Activated T-cell treated with anti-CD3 and anti-CD28 coated beads for 4 hours (primary cell): ENCODE results near the gene CNOT8.
A peak's percentile ranks its signal among the peaks of the same experiment; 100 is the strongest.
"Not testable (repeated sequence)": the region's sequence is repeated elsewhere in the genome, so short reads cannot be mapped to it uniquely, and the experiment has no call there.

Experiments
- DNase-seq: peaks from one replicate; pipeline ENCODE4 v3.0.0-alpha.2; 2020

Gene CNOT8

GRCh38 chr5:154858297-154858971 lies at the start of gene CNOT8:
Gene CNOT8 (plus strand): TSS chr5:154858627. CDS start chr5:154863279, 4,652 bp downstream.
- DNase-seq: peak; percentile 96

DNA sequence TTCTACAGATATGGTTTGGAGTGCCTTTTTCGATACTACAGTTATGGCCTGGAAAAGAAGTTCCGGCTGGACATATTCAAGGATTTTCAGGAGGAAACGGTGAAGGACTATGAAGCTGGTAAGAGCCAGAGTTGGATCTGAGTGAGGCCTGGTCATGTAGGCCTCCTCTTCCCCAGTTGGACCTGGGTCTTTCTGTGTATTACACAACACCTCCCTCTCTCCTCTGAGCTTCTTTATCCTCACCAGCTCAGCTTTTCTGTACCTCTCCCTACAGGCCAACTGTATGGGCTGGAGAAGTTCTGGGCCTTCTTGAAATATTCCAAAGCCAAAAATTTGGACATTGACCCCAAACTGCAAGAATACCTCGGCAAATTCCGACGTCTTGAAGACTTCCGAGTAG lies 47.2 kb upstream of the CNOT8 start:
- no peak for DNase-seq

DNA sequence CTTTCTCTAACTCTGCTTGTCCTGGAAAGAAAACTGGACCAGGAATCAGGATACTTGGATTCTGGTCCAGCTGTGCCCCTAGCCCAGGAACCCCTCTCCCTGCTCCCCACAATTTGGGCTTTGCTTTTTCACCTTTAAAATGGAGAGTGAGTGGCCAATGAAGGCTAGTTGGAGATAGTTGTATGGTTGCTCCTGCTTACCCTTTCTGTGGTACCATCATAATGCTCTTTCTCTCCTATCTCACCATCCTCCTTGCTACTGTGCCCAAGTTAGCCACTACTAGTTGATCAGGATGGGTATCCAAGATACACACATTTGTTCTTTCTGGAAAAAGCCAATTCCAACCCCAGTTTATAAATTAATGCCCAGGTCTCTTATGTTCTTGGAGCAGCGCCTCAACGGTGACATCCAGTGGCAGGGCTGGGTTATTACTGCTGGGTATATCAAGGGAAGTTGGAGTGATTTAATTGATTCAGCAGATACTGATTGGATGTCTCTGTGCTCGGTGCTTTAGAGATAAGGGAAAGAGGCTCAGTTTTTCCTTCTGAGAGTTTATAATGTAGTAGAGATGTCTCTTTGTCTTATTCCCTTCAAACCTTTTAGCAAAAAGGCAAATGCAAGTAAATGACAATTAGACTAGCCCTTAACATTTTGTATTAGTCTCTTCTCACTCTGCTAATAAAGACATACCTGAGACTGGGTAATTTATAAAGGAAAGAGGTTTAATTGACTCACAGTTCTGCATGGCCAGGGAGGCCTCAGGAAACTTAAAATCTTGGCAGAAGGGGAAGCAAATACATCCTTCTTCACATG lies 46.6 kb upstream of the CNOT8 start:
- DNase-seq: peak; percentile 42

DNA sequence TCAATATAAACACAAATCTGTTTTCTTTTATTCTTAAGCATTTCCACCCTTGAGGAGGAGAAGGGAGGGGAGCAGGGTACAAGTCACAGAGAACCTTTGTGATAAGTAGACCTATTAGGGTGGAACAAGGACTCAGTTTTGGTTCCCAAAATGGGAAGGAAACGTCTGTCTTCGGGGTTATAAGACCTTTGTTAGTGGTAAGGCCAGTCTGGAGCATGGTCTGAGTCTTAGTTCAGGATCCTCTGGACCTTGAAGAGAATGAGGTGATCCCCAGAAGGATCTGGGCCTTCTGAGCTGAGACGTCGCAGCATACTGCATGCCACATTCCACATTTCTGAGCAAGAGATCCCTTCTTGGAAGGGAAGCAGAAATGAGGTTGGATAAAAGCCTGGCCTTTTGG lies 45.3 kb upstream of the CNOT8 start:
- DNase-seq: no peak

DNA sequence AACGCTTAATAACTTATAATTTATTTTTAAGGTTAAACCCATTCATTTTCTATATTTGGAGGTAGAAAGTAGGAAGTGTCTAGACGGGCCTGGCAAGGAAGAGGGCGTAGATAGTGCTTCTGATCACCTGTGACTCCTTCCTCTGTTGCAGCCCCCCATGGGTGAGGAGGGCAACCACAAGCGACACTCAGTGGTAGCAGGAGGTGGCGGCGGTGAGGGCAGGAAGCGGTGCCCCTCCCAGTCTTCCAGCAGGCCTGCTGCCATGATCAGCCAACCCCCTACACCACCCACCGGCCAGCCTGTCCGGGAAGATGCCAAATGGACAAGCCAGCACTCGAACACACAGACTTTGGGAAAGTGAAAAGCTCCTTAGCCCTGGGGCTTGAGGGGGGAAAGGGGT lies 44.7 kb upstream of the CNOT8 start:
- no peak for DNase-seq

- no peak for DNase-seq
Observed at GRCh38 chr5:154815025-154815424, 43.4 kb upstream of the CNOT8 start.

- DNase-seq: no peak
Observed at GRCh38 chr5:154815684-154816247, 42.7 kb upstream of the CNOT8 start.

GRCh38 chr5:154816891-154817492 lies 41.4 kb upstream of the CNOT8 start:
- no peak for DNase-seq

DNA sequence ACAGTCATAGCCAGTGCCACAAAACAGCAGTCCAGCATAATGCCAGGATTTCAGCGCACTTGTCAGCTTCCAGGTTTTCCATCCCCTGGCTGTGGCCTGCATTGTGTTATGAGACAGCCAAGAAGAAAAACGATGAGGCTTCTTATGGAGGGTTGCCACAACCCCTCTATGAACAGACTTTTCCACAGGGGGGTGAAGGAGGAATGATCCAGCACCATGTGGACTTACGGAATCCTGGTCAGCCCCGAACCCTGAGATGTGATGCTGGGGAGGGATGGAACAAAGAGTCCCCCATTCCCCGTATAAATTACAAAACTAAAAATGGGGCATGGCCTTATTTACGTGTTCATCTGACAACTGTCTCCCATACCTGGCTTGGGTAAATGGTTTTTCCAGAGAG lies 40.6 kb upstream of the CNOT8 start:
- no peak for DNase-seq

GRCh38 chr5:154818471-154819116 lies 39.8 kb upstream of the CNOT8 start:
- no peak for DNase-seq

- no peak for DNase-seq
Observed at GRCh38 chr5:154819546-154819945, 38.9 kb upstream of the CNOT8 start.

- no peak for DNase-seq
Observed at GRCh38 chr5:154820383-154820782, 38.0 kb upstream of the CNOT8 start.

GRCh38 chr5:154822896-154823295 lies 35.5 kb upstream of the CNOT8 start:
- DNase-seq: not testable (repeated sequence)

GRCh38 chr5:154823605-154824004 lies 34.8 kb upstream of the CNOT8 start:
- DNase-seq: no peak

- no peak for DNase-seq
Observed at GRCh38 chr5:154824070-154824469, 34.4 kb upstream of the CNOT8 start.

DNA sequence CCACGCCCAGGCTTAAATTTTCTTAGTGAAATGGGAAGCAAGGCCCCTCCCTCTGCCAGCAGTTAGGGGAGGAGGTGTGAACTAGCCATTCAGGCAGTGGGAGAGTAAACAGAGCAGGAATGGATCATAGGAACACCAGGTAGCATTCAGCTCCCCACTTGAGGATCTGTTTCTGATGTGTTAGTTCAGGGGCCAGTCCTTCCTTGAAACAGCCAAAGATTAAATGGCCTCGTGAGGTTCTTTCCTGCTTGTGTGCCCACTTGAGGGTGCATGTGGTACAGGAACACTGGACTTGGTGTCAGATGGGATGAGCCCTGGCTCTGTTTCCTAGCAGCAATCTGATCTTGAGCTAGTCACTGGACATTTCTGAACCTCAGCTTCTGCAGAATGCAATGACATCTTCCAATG lies 29.2 kb upstream of the CNOT8 start:
- DNase-seq: no peak

- peak; percentile 8 for DNase-seq
Observed at GRCh38 chr5:154829589-154830218, 28.7 kb upstream of the CNOT8 start.

GRCh38 chr5:154830219-154830595 lies 28.2 kb upstream of the CNOT8 start:
- no peak for DNase-seq

DNA sequence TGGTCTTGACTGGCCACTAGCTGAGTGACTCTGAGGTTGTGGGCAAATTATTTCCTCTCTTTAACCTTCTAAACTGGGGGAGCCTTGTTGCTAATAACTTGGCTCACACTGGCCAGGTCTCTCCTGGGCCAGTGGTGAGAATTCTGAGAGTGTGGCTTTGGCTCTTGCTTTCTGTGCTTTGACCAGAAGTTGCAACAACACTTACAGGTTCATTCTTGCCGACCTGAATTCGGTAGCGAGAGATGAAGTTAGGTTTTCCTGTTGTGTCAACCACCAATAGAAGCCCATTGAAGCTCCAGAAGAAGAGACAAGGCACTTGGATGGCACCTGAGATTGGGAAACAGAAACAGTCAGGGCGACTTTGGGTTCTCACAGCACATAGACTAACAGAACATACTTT lies 27.8 kb upstream of the CNOT8 start:
- no peak for DNase-seq

GRCh38 chr5:154831451-154831850 lies 27.0 kb upstream of the CNOT8 start:
- DNase-seq: no peak

- not testable (repeated sequence) for DNase-seq
Observed at GRCh38 chr5:154832804-154833203, 25.6 kb upstream of the CNOT8 start.

- no peak for DNase-seq
Observed at GRCh38 chr5:154834053-154834452, 24.4 kb upstream of the CNOT8 start.

GRCh38 chr5:154835701-154836052 lies 22.8 kb upstream of the CNOT8 start:
- not testable (repeated sequence) for DNase-seq
